GM12891 (cell line): ENCODE results near the gene ARID1B.

Source experiments
- PAX5 ChIP-seq: IDR thresholded peaks from 2 replicates; pipeline ENCODE4 v1.6.1; 2011; ENCODE audit warnings: low read length, moderate library complexity, mild to moderate bottlenecking; ENCODE audit not compliant: insufficient read depth, severe bottlenecking
- POLR2A ChIP-seq: IDR thresholded peaks from 2 replicates; pipeline ENCODE4 v1.6.1; 2011; ENCODE audit warnings: low read depth, low read length, control low read depth
- POLR2AphosphoS5 ChIP-seq: IDR thresholded peaks from 2 replicates; pipeline ENCODE4 v1.6.1; 2011; ENCODE audit warnings: low read depth, low read length, control low read depth
- SPI1 ChIP-seq: IDR thresholded peaks from 2 replicates; pipeline ENCODE4 v1.6.1; 2011; ENCODE audit warnings: low read depth, low read length, control low read depth
- TAF1 ChIP-seq: IDR thresholded peaks from 2 replicates; pipeline ENCODE4 v1.6.1; 2011; ENCODE audit warnings: low read depth, low read length, control low read depth

GRCh38 chr6:157143890-157144798, 367.0 kb downstream of the ARID1B start:
- TF ChIP-seq POLR2A (no peak), PAX5 (no peak), TAF1 (no peak), POLR2AphosphoS5 (no peak), SPI1 (no peak)
